ENCODE results near the gene TMEM18. TPM values are rescaled to one million over a fixed set of nuclear protein-coding genes. Genes with fewer than 3 reads are reported as not detected.

TMEM18 gene
- total RNA-seq, 1 experiment from 2014 or later: 33.5 TPM

DNA sequence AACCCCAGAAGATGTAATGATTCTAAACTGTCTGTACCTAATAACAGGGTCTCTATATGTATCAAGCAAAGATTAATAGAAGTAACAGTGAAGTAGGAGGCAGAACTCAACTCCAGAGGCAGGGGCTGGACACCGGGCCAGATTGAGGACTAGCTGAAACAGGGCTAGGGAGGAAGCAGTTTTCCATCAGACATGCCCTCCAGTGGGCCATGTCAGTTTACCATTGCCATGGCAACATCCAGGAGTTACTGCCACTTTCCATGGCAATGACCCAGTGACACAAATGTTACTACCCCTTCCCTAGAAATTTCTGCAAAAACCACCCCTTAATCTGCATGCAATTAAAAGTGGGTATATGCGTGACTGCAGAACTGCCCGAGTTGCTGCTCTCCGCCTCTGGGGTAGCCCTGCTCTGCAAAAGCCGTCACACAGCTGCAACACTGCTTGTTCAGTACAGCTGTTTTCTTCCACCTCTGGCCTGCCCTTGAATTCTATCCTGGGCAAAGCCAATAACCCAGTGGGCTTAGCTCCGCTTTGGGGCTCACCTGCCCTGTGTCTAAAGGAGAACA is 58.7 kb downstream of the TMEM18 start (continued):
- TF ChIP-seq, protein P1, sequence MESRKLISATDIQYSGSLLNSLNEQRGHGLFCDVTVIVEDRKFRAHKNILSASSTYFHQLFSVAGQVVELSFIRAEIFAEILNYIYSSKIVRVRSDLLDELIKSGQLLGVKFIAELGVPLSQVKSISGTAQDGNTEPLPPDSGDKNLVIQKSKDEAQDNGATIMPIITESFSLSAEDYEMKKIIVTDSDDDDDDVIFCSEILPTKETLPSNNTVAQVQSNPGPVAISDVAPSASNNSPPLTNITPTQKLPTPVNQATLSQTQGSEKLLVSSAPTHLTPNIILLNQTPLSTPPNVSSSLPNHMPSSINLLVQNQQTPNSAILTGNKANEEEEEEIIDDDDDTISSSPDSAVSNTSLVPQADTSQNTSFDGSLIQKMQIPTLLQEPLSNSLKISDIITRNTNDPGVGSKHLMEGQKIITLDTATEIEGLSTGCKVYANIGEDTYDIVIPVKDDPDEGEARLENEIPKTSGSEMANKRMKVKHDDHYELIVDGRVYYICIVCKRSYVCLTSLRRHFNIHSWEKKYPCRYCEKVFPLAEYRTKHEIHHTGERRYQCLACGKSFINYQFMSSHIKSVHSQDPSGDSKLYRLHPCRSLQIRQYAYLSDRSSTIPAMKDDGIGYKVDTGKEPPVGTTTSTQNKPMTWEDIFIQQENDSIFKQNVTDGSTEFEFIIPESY (IDR thresholded peaks at IDR 0.05; ENCODE audit: extremely low read depth, insufficient replicate concordance, low read length): no peak
- TF ChIP-seq ZNF274 (IDR thresholded peaks at IDR 0.05; ENCODE audit: low read depth, low read length) (no peak), EZH2phosphoT487 (IDR thresholded peaks at IDR 0.05; ENCODE audit: borderline replicate concordance) (no peak), SP1 (IDR thresholded peaks at IDR 0.05; ENCODE audit: low read depth) (no peak), TCF7L2 (IDR thresholded peaks at IDR 0.05; ENCODE audit: borderline replicate concordance, extremely low read depth, insufficient read depth, insufficient read length) (no peak), EZH2 (IDR thresholded peaks at IDR 0.05) (no peak), FOSL1 (IDR thresholded peaks at IDR 0.05; ENCODE audit: low read depth) (no peak), CEBPB (IDR thresholded peaks at IDR 0.05; ENCODE audit: low read depth) (no peak)
- TF ChIP-seq, protein P2, sequence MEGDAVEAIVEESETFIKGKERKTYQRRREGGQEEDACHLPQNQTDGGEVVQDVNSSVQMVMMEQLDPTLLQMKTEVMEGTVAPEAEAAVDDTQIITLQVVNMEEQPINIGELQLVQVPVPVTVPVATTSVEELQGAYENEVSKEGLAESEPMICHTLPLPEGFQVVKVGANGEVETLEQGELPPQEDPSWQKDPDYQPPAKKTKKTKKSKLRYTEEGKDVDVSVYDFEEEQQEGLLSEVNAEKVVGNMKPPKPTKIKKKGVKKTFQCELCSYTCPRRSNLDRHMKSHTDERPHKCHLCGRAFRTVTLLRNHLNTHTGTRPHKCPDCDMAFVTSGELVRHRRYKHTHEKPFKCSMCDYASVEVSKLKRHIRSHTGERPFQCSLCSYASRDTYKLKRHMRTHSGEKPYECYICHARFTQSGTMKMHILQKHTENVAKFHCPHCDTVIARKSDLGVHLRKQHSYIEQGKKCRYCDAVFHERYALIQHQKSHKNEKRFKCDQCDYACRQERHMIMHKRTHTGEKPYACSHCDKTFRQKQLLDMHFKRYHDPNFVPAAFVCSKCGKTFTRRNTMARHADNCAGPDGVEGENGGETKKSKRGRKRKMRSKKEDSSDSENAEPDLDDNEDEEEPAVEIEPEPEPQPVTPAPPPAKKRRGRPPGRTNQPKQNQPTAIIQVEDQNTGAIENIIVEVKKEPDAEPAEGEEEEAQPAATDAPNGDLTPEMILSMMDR (IDR thresholded peaks at IDR 0.05 in 2 of 3, conservative IDR thresholded peaks at IDR 0.05 in 1 of 3; ENCODE audit: borderline replicate concordance in 1 of 3, insufficient read depth in 1 of 3, low read depth in 2 of 3, low read length in 2 of 3): no peak

DNA sequence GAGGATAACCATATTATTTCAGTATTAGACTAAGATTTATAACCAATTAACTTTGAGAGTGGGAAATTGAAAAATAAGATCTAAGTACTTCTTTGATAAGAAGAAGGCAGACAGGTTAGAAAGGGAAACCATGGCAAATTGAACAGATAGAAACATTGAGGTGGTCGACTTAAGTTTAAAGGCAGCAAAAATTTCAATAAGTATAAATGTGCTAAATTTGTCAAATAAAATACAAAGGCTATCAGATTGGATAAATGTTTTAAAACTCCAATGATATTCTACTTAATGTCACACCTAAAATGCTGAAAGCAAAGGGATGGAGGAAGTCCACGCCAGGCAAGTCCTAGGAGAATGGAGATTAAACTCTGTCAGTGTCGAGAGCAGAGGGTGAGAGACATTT is 59.2 kb downstream of the TMEM18 start:
- ChIA-PET POLR2A (no interaction called here), RAD21 (ENCODE audit: low non-redundant PET in 1 of 2, low total read pairs in 2 of 2, uncharacterized antibody in 2 of 2, unreplicated experiment in 2 of 2) (no interaction called here), CTCF (no interaction called here)
- H3K4me1 ChIP-seq (ENCODE audit: control insufficient read depth in 1 of 2, insufficient read depth in 2 of 2, low read length in 2 of 2): no peaks in the 10 kb centered on the region
- H3K36me3 ChIP-seq (ENCODE audit: control insufficient read depth in 1 of 2, insufficient read depth in 2 of 2, low read length in 2 of 2): no peaks in the 10 kb centered on the region
- no peak overlapping the region for H3K27ac ChIP-seq (ENCODE audit: low read depth, low read length)
- DNase-seq (ENCODE audit: low read depth, low spot score) (no peak), ATAC-seq (no peak)
- no peaks in the 10 kb centered on the region for H3K79me2 ChIP-seq (ENCODE audit: insufficient read depth, low read length)
- H3K4me3 ChIP-seq (replicated peaks in 1 of 2; ENCODE audit: low read depth in 1 of 2, low read length in 2 of 2): no peak overlapping the region
- TF ChIP-seq SP1 (IDR thresholded peaks at IDR 0.05; ENCODE audit: low read depth) (no peak), POLR2A (IDR thresholded peaks at IDR 0.05; ENCODE audit: borderline replicate concordance, extremely low read depth, insufficient read depth, insufficient read length) (no peak), CBX3 (IDR thresholded peaks at IDR 0.05; ENCODE audit: low read depth) (no peak), ZFX (IDR thresholded peaks at IDR 0.05) (no peak)
- TF ChIP-seq, protein P3, sequence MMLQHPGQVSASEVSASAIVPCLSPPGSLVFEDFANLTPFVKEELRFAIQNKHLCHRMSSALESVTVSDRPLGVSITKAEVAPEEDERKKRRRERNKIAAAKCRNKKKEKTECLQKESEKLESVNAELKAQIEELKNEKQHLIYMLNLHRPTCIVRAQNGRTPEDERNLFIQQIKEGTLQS (IDR thresholded peaks at IDR 0.05): no peak
- intact Hi-C loops (cut with micrococcal nuclease): no loop called here
- BruUV-seq (replicated peaks): no TSS peak
- no peaks in the 10 kb centered on the region for H3K27me3 ChIP-seq (ENCODE audit: insufficient read depth, low read length)
- H3K9me3 ChIP-seq (ENCODE audit: control insufficient read depth in 1 of 2, insufficient read depth in 1 of 2, low read depth in 1 of 2, low read length in 2 of 2): no peaks in the 10 kb centered on the region
- H3K9ac ChIP-seq (ENCODE audit: low read length): no peak overlapping the region
- no peaks in the 10 kb centered on the region; the same call in 1 of the 2 replicates for H4K20me1 ChIP-seq (ENCODE audit: insufficient read depth)
- no peak overlapping the region for H2AFZ ChIP-seq (ENCODE audit: low read depth, low read length, poor library complexity, severe bottlenecking)
- no peaks in the 10 kb centered on the region for H3K9me2 ChIP-seq (ENCODE audit: insufficient read depth)
- H3K4me2 ChIP-seq (ENCODE audit: low read length): no peak overlapping the region

Data from HCT116 (cell line).